A549 (cell line): Measurements from ENCODE around the gene C10orf90. TPM values are rescaled to one million over a fixed set of nuclear protein-coding genes. Genes with fewer than 3 reads are reported as not detected.

Experiments used
- ATAC-seq, 2 experiments: fragments of 200-7000 bp in 1 of 2; fragments of >200 bp in 1 of 2; cut with Nextera tagmentation in 1 of 2; cut with Tn5 transposase in 1 of 2; 3 replicates each; pipeline versions ENCODE4 v1.8.0 to v1.9.1; 2018 to 2020; ENCODE audit warnings: mild to moderate bottlenecking in 1 of 2, moderate library complexity in 1 of 2
- CTCF ChIA-PET: fragments of 300-600 bp; sonication (Branson Sonifier 250); formaldehyde crosslinking; extraction: SDS; loops from one replicate; lab custom pipeline; 2021; ENCODE audit warnings: antibody characterized with exemption, inconsistent platforms; lab: Yijun Ruan, JAX
- POLR2A ChIA-PET: fragments of 350-600 bp; formaldehyde crosslinking; extraction: SDS; loops from one replicate; lab custom pipeline; 2021; ENCODE audit warnings: antibody characterized with exemption, inconsistent platforms; lab: Yijun Ruan, JAX
- DNase-seq, 2 experiments: peaks; one replicate each; pipeline versions ENCODE4 v3.0.0 to v3.0.0-alpha.2; 2011 to 2016; ENCODE audit warnings: low read depth in 1 of 2, low spot score in 1 of 2
- FAIRE-seq: peaks from 2 replicates; lab custom pipeline; 2011; peaks lifted over from hg19 to GRCh38; lab: Jason Lieb, UNC
- H3K27ac ChIP-seq, 2 experiments: fragments of >200 bp; sonication (Bioruptor Twin); formaldehyde crosslinking; 3 replicates each; pipeline ENCODE4 v1.5.1; 2016 to 2017
- H3K4me1 ChIP-seq: fragments of >200 bp; sonication (Bioruptor Twin); formaldehyde crosslinking; 3 replicates; pipeline ENCODE4 v1.6.1; 2016
- H3K4me2 ChIP-seq: fragments of >200 bp; sonication (Bioruptor Twin); formaldehyde crosslinking; 3 replicates; pipeline ENCODE4 v1.6.1; 2016
- H3K4me3 ChIP-seq: fragments of >200 bp; sonication (Bioruptor Twin); formaldehyde crosslinking; 3 replicates; pipeline ENCODE4 v1.5.1; 2016
- H3K9me3 ChIP-seq: fragments of >200 bp; sonication (Bioruptor Twin); formaldehyde crosslinking; 3 replicates; pipeline ENCODE4 v1.6.1; 2016
- CEBPB ChIP-seq, 2 experiments: fragments of >200 bp in 1 of 2; sonication (Bioruptor Twin) in 1 of 2; formaldehyde crosslinking in 1 of 2; IDR thresholded peaks; 2 replicates each; pipeline ENCODE4 v1.6.1; 2012 to 2016
- EP300 ChIP-seq, 2 experiments: fragments of >200 bp; sonication (Bioruptor Twin); formaldehyde crosslinking; IDR thresholded peaks; 2 replicates in 1 of 2; 3 replicates in 1 of 2; pipeline ENCODE4 v1.6.1; 2016 to 2017
- FOSB ChIP-seq: fragments of 250-450 bp; sonication (Bioruptor Pico); IDR thresholded peaks from 2 replicates; pipeline ENCODE4 v1.5.0; 2020; ENCODE audit warnings: mild to moderate bottlenecking, moderate library complexity
- JUN ChIP-seq, 2 experiments: fragments of >200 bp; sonication (Bioruptor Twin); formaldehyde crosslinking; IDR thresholded peaks; 2 replicates in 1 of 2; 3 replicates in 1 of 2; pipeline ENCODE4 v1.6.1; 2016 to 2017
- JUNB ChIP-seq: fragments of >200 bp; sonication (Bioruptor Twin); formaldehyde crosslinking; IDR thresholded peaks from 2 replicates; pipeline ENCODE4 v1.6.1; 2016
- KDM1A ChIP-seq: fragments of 200-600 bp; sonication (generic); IDR thresholded peaks from 2 replicates; pipeline ENCODE4 v1.6.1; 2016; ENCODE audit warnings: low read depth, mild to moderate bottlenecking
- MAZ ChIP-seq: fragments of 150-350 bp; IDR thresholded peaks from 2 replicates; pipeline ENCODE4 v1.6.1; 2014; ENCODE audit warnings: antibody characterized with exemption, low read depth, low read length, borderline replicate concordance
- NPAS2 ChIP-seq: fragments of 250-450 bp; sonication (Bioruptor Pico); IDR thresholded peaks from 2 replicates; pipeline ENCODE4 v1.8.0; 2022; ENCODE audit warnings: mild to moderate bottlenecking, moderate library complexity, borderline replicate concordance
- PHF8 ChIP-seq: fragments of 200-600 bp; sonication (generic); IDR thresholded peaks from 2 replicates; pipeline ENCODE4 v1.6.1; 2016; ENCODE audit warnings: low read depth, mild to moderate bottlenecking, antibody characterized with exemption, moderate library complexity, borderline replicate concordance
- POLR2AphosphoS2 ChIP-seq: conservative IDR thresholded peaks from 2 replicates; pipeline ENCODE4 v1.6.1; 2012; ENCODE audit warnings: low read length, improper control_type of control experiment, inconsistent platforms
- RFX5 ChIP-seq: fragments of 450-650 bp; IDR thresholded peaks from 2 replicates; pipeline ENCODE4 v1.7.1; 2014; ENCODE audit warnings: antibody characterized with exemption, mild to moderate bottlenecking, moderate library complexity
- SMC3 ChIP-seq: fragments of >200 bp; sonication (Bioruptor Twin); formaldehyde crosslinking; IDR thresholded peaks from 3 replicates; pipeline ENCODE4 v1.6.1; 2018; ENCODE audit warnings: inconsistent platforms
- TP53 ChIP-seq: fragments of 250-450 bp; sonication (Bioruptor Pico); IDR thresholded peaks from 2 replicates; pipeline ENCODE4 v1.5.0; 2021; ENCODE audit warnings: mild to moderate bottlenecking, moderate library complexity
- ZC3H11A ChIP-seq: fragments of 450-650 bp; IDR thresholded peaks from 2 replicates; pipeline ENCODE4 v1.6.1; 2014; ENCODE audit warnings: antibody characterized with exemption, mild to moderate bottlenecking
- WGBS: methylation state at CpG from one replicate; pipeline ENCODE4 v1.1.6; 2017; ENCODE audit errors: missing lambda C conversion rate; 5-methylcytosine and 5-hydroxymethylcytosine counted together
- polyA plus RNA-seq, 4 experiments: library from polyadenylated mRNA; depleted of rRNA in 3 of 4; stranded (reverse); fragments of >200 nt; fragmentation: RNase III in 1 of 4; extraction: RNeasy Plus Mini Kit Qiagen cat#74134 plus additional on column Dnase treatment in 1 of 4; gene quantifications; 2 replicates in 3 of 4; 3 replicates in 1 of 4; pipeline ENCODE4 v1.2.3, GENCODE V29; 2011 to 2017
- TF ChIP-seq, protein P1 (sequence below): fragments of >200 bp; sonication (Bioruptor Twin); formaldehyde crosslinking; IDR thresholded peaks from 2 replicates; pipeline ENCODE4 v1.6.1; 2016
- TF ChIP-seq, protein P2 (sequence below): fragments of 250-450 bp; sonication (Bioruptor Pico); IDR thresholded peaks from 2 replicates; pipeline ENCODE4 v1.5.0; 2021; ENCODE audit warnings: mild to moderate bottlenecking, moderate library complexity, borderline replicate concordance
- TF ChIP-seq, protein P3 (sequence below): fragments of 150-350 bp; IDR thresholded peaks from 2 replicates; pipeline ENCODE4 v1.6.1; 2014; ENCODE audit warnings: low read depth, mild to moderate bottlenecking, low read length
- TF ChIP-seq, protein P4 (sequence below): fragments of >200 bp; sonication (Bioruptor Twin); formaldehyde crosslinking; IDR thresholded peaks from 3 replicates; pipeline ENCODE4 v1.5.1; 2016
- TF ChIP-seq, protein P5 (sequence below): IDR thresholded peaks from 2 replicates; pipeline ENCODE4 v1.6.1; 2012; ENCODE audit warnings: low read depth, borderline replicate concordance
- TF ChIP-seq, protein P6 (sequence below): IDR thresholded peaks from 2 replicates; pipeline ENCODE4 v1.6.1; 2012
- TF ChIP-seq, protein P7 (sequence below): fragments of 450-650 bp; IDR thresholded peaks from 2 replicates; pipeline ENCODE4 v1.6.1; 2014; ENCODE audit warnings: antibody characterized with exemption

The C10orf90 gene
- polyA plus RNA-seq, 2 of the 4 experiments (the other 2 are of a cell fraction): 0.70 to 2.0 TPM

DNA sequence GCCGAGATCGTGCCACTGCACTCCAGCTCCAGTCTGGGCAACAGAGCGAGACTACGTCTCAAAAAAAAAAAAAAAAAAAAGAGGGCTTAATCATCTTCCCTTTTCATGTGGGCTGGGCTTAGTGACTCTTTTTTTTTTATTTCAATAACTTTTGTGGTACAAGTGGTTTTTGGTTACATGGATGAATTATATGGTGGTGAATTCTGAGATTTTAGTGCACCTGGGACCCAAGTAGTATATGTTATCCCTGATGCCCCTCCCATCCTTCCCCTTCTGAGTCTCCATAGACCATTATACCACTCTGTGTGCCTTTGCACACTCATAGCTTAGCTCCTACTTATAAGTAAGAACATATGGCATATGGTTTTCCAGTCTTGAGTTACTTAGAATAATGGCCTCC is 277.4 kb downstream of the C10orf90 start:
- H3K27ac ChIP-seq: no peak overlapping the region
- ChIA-PET POLR2A (no interaction called here), CTCF (interaction anchor here (1.4 to 1.6 kb wide), 3 partner anchors 19 to 459 kb away, joined by 3 to 5 read pairs (median 3); no protein-coding TSS in a partner anchor)
- H3K9me3 ChIP-seq: no peaks in the 10 kb centered on the region
- ATAC-seq: no peak
- peaks cover 12% of the 10 kb centered on the region for H3K4me1 ChIP-seq
- H3K4me2 ChIP-seq: no peak overlapping the region
- 80% methylated on average over 4 of the region's 4 CpGs for WGBS
- no peak for FAIRE-seq
- DNase-seq: no peak
- H3K4me3 ChIP-seq: no peak overlapping the region
- TF ChIP-seq RFX5 (no peak), JUN (IDR thresholded peaks at IDR 0.05) (no peak), TP53 (no peak), NPAS2 (CRISPR knock-in tag) (no peak), FOSB (CRISPR knock-in tag) (no peak), EP300 (IDR thresholded peaks at IDR 0.05) (no peak), SMC3 (no peak), JUNB (no peak)
- TF ChIP-seq, protein P1, sequence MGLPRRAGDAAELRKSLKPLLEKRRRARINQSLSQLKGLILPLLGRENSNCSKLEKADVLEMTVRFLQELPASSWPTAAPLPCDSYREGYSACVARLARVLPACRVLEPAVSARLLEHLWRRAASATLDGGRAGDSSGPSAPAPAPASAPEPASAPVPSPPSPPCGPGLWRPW: no peak
- TF ChIP-seq, protein P2, sequence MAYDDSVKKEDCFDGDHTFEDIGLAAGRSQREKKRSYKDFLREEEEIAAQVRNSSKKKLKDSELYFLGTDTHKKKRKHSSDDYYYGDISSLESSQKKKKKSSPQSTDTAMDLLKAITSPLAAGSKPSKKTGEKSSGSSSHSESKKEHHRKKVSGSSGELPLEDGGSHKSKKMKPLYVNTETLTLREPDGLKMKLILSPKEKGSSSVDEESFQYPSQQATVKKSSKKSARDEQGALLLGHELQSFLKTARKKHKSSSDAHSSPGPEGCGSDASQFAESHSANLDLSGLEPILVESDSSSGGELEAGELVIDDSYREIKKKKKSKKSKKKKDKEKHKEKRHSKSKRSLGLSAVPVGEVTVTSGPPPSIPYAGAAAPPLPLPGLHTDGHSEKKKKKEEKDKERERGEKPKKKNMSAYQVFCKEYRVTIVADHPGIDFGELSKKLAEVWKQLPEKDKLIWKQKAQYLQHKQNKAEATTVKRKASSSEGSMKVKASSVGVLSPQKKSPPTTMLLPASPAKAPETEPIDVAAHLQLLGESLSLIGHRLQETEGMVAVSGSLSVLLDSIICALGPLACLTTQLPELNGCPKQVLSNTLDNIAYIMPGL: no peak
- TF ChIP-seq, protein P3, sequence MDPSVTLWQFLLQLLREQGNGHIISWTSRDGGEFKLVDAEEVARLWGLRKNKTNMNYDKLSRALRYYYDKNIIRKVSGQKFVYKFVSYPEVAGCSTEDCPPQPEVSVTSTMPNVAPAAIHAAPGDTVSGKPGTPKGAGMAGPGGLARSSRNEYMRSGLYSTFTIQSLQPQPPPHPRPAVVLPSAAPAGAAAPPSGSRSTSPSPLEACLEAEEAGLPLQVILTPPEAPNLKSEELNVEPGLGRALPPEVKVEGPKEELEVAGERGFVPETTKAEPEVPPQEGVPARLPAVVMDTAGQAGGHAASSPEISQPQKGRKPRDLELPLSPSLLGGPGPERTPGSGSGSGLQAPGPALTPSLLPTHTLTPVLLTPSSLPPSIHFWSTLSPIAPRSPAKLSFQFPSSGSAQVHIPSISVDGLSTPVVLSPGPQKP: no peak
- TF ChIP-seq, protein P4, sequence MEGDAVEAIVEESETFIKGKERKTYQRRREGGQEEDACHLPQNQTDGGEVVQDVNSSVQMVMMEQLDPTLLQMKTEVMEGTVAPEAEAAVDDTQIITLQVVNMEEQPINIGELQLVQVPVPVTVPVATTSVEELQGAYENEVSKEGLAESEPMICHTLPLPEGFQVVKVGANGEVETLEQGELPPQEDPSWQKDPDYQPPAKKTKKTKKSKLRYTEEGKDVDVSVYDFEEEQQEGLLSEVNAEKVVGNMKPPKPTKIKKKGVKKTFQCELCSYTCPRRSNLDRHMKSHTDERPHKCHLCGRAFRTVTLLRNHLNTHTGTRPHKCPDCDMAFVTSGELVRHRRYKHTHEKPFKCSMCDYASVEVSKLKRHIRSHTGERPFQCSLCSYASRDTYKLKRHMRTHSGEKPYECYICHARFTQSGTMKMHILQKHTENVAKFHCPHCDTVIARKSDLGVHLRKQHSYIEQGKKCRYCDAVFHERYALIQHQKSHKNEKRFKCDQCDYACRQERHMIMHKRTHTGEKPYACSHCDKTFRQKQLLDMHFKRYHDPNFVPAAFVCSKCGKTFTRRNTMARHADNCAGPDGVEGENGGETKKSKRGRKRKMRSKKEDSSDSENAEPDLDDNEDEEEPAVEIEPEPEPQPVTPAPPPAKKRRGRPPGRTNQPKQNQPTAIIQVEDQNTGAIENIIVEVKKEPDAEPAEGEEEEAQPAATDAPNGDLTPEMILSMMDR: no peak
- TF ChIP-seq, protein P5, sequence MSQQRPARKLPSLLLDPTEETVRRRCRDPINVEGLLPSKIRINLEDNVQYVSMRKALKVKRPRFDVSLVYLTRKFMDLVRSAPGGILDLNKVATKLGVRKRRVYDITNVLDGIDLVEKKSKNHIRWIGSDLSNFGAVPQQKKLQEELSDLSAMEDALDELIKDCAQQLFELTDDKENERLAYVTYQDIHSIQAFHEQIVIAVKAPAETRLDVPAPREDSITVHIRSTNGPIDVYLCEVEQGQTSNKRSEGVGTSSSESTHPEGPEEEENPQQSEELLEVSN: no peak

DNA sequence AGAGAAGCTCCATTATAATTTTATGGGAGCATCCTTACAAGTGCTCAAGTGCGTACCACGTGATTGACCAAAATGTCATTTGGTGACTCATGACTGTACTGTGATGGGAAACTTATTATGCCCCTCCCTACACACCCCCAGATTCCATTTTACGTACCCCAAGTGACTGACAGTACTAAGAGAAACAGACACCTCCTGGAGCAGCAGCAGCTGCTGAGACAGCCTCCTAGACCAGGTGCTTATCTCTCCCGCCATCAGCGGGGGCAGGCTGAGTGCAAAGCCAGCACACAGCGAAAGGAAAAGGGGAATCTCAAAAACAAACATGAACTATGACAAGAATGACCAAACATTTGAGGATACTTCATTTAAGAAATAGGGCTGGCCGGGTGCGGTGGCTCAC is 278.0 kb downstream of the C10orf90 start:
- POLR2A ChIA-PET: no interaction called here
- no peak for FAIRE-seq
- H3K27ac ChIP-seq: no peak overlapping the region
- TF ChIP-seq KDM1A: no peak
- no peak for TF ChIP-seq TP53
- TF ChIP-seq, protein P6, sequence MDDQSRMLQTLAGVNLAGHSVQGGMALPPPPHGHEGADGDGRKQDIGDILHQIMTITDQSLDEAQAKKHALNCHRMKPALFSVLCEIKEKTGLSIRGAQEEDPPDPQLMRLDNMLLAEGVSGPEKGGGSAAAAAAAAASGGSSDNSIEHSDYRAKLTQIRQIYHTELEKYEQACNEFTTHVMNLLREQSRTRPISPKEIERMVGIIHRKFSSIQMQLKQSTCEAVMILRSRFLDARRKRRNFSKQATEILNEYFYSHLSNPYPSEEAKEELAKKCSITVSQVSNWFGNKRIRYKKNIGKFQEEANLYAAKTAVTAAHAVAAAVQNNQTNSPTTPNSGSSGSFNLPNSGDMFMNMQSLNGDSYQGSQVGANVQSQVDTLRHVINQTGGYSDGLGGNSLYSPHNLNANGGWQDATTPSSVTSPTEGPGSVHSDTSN: no peak
- TF ChIP-seq PHF8: no peak
- no peak for TF ChIP-seq MAZ
- no peak for TF ChIP-seq POLR2AphosphoS2
- TF ChIP-seq, protein P1: no peak
- TF ChIP-seq, protein P7, sequence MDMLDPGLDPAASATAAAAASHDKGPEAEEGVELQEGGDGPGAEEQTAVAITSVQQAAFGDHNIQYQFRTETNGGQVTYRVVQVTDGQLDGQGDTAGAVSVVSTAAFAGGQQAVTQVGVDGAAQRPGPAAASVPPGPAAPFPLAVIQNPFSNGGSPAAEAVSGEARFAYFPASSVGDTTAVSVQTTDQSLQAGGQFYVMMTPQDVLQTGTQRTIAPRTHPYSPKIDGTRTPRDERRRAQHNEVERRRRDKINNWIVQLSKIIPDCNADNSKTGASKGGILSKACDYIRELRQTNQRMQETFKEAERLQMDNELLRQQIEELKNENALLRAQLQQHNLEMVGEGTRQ: no peak
- TF ChIP-seq CEBPB (IDR thresholded peaks at IDR 0.05): no peak
- TF ChIP-seq ZC3H11A: no peak
- no peak for DNase-seq
- ATAC-seq: no peak
- no peak overlapping the region for H3K4me2 ChIP-seq
- 76% methylated on average over 8 of the region's 8 CpGs for WGBS
- H3K4me3 ChIP-seq: no peak overlapping the region
- H3K4me1 ChIP-seq: peaks cover 6% of the 10 kb centered on the region
- H3K9me3 ChIP-seq: no peaks in the 10 kb centered on the region
- CTCF ChIA-PET: interaction anchor here (0.5 kb wide), 1 partner anchor 468 kb away, joined by 3 read pairs; no protein-coding TSS in a partner anchor
